ENCODE results near the gene PDE4B.
A peak's percentile ranks its signal among the peaks of the same experiment; 100 is the strongest.

DNA sequence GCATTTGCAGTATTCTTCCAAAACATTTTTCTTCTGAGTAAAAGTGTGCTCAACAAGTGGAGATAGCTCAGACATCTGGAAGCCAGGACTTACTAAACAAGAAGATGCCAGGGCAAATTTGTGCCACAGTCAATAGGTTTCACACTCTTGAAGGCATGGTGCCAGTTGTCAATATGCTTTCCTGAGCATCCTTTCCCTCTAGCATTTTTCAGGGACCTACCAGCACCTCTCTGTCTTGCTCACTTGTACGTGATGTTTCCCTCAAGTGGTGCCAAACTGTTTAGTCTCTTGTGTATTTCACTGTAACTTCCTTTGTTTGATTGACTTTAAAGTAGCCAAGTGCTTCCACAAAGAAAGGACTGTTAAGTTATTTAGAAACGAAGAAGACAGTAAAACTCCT is 547.2 kb downstream of the PDE4B start:
- TF ChIP-seq POLR2AphosphoS5 (IDR thresholded peaks at IDR 0.05) (peak in 1 of 3 donors; percentile 43), POLR2A (IDR thresholded peaks at IDR 0.05) (no peak)
- TF ChIP-seq, protein P1, sequence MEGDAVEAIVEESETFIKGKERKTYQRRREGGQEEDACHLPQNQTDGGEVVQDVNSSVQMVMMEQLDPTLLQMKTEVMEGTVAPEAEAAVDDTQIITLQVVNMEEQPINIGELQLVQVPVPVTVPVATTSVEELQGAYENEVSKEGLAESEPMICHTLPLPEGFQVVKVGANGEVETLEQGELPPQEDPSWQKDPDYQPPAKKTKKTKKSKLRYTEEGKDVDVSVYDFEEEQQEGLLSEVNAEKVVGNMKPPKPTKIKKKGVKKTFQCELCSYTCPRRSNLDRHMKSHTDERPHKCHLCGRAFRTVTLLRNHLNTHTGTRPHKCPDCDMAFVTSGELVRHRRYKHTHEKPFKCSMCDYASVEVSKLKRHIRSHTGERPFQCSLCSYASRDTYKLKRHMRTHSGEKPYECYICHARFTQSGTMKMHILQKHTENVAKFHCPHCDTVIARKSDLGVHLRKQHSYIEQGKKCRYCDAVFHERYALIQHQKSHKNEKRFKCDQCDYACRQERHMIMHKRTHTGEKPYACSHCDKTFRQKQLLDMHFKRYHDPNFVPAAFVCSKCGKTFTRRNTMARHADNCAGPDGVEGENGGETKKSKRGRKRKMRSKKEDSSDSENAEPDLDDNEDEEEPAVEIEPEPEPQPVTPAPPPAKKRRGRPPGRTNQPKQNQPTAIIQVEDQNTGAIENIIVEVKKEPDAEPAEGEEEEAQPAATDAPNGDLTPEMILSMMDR (IDR thresholded peaks at IDR 0.05), result no peak
